Psoas muscle (tissue), 8 donors: ENCODE results near the gene RPLP2. TPM values are rescaled to one million over a fixed set of nuclear protein-coding genes. Genes with fewer than 3 reads are reported as not detected.

Experiments
- ATAC-seq, 4 donors: fragments of 200-7000 bp; cut with Tn5 transposase; one replicate each; pipeline ENCODE4 v1.9.1; 2020; ENCODE audit warnings: moderate library complexity in 3 of 4, mild to moderate bottlenecking in 2 of 4
- DNase-seq, 2 donors: peaks; one replicate each; pipeline ENCODE4 v3.0.0-alpha.2; 2020
- H3K27ac ChIP-seq: fragments of 200-600 bp; one replicate; pipeline ENCODE4 v1.8.0; 2022
- H3K27me3 ChIP-seq, 3 donors: fragments of 200-600 bp in 1 of 3; one replicate each; pipeline versions ENCODE4 v1.6.1 to v1.8.0; 2013 to 2022; ENCODE audit warnings: low read length in 2 of 3, mild to moderate bottlenecking in 2 of 3, moderate library complexity in 1 of 3; ENCODE audit not compliant: insufficient read depth in 3 of 3
- H3K36me3 ChIP-seq, 2 donors: fragments of 200-600 bp in 1 of 2; one replicate each; pipeline versions ENCODE4 v1.6.1 to v1.8.0; 2013 to 2022; ENCODE audit warnings: low read depth in 1 of 2, mild to moderate bottlenecking in 1 of 2, moderate library complexity in 1 of 2; ENCODE audit not compliant: insufficient read depth in 1 of 2
- H3K4me1 ChIP-seq: fragments of 200-600 bp; one replicate; pipeline ENCODE4 v1.8.0; 2022
- H3K4me3 ChIP-seq: fragments of 200-600 bp; one replicate; pipeline ENCODE4 v1.8.0; 2022; ENCODE audit warnings: mild to moderate bottlenecking
- H3K9me3 ChIP-seq: fragments of 200-600 bp; one replicate; pipeline ENCODE4 v1.8.0; 2022
- CTCF ChIP-seq: fragments of 200-600 bp; IDR thresholded peaks from one replicate; pipeline ENCODE4 v1.8.0; 2022; ENCODE audit warnings: antibody characterized with exemption
- WGBS, 3 donors: extraction: QIAGEN DNeasy Blood & Tissue Kit; methylation state at CpG; one replicate each; pipeline versions ENCODE4 v1.1.6 to v1.1.7; 2013; 5-methylcytosine and 5-hydroxymethylcytosine counted together
- intact Hi-C, 2 donors: fragments of 100-400 bp; cut with DNase I; formaldehyde crosslinking; loops; one replicate each; pipeline versions ENCODE4 v1.11.0 to v1.14.2; 2022
- polyA plus RNA-seq, 3 donors: library from polyadenylated mRNA; stranded (reverse); fragments of 200-250 nt; gene quantifications; one replicate each; pipeline ENCODE4 v1.2.3, GENCODE V29; 2013
- total RNA-seq, 4 donors: library from RNA; stranded (reverse); fragmentation: NEBNext Ultra II Directional in 2 of 4; extraction: Animal tissue kit (Norgen Biotek cat#: 25700) in 2 of 4; gene quantifications; one replicate each; pipeline versions ENCODE4 v1.2.1 to v1.2.4, GENCODE V29; 2021 to 2023
- donor health status: healthy with polysubstance abuse.
- donor health status: DM: no; HTN: no; CAD: no; lungs with moderate emphysema.
- donor health status: Bipolar disorder and iron deficiency.
- donor health status: healthy.
- donor health status: DM: yes; HTN: yes; CAD: no.
- donor health status: DM: no; HTN: no; CAD: no.
- donor health status: DM: no; HTN: no; CAD: no.
- donor health status: DM: yes; HTN: yes; CAD: no.

Gene RPLP2
- total and polyA plus RNA-seq, 7 donors = 779 to 1,781 (median 1,246) TPM

- peak overlapping the region; percentile 30 for H3K27ac ChIP-seq
- H3K9me3 ChIP-seq = no peaks in the 10 kb centered on the region
- peaks cover 3 to 55% of the 10 kb centered on the region in 2 donors for H3K36me3 ChIP-seq
- no peak for DNase-seq
- no peaks in the 10 kb centered on the region for H3K27me3 ChIP-seq
- ATAC-seq = no peak
- peaks cover 43% of the 10 kb centered on the region for H3K4me1 ChIP-seq
- intact Hi-C loops = no loop called here
- TF ChIP-seq CTCF = no peak
- WGBS, 3 donors = 69 to 76% (median 76%) methylated on average over 8 of the region's 8 CpGs
- no peak overlapping the region for H3K4me3 ChIP-seq
These were observed 28.2 kb downstream of the RPLP2 start for GRCh38 chr11:837990-838307.

DNA sequence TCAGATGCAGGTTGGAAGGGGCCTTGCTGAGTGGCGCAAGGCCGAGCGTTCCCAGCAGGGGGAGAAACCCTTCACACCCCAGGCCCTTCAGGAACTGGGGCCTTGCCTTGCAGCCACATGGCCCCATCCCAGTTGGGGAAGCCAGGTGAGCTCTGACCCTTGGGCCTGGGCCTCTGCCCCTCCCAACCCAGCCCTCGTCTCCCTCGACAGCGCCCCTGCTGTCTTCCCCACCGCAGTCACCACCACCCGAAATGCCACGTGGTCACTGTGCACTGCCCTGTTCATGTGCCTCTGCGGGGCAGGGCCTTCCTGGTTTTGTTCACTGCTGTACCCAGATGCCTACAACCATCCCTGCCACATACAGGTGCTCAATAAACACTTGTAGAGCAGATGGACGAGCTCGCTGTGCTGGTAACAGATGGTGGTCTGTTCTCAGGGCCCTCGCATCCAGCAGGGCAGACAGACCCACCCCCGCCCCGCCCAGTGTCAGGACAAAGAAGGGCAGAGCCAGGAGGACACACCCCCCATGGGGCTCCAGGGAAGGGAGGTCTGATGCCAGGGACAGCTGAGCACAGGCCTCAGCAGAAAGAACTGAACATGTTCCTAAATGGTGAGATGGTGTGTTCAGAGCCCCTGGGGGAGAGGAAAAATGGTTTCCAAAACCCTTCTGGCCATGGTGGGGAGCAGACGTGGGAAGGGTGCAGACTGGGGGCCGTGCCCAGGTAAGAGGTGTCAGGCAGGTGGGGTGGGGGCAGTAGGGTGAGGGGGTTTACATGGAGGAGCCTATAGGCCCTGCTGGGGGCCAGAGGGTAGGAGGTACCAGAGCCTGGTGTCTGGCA, 28.9 kb downstream of the RPLP2 start:
- H3K4me1 ChIP-seq = peaks cover 44% of the 10 kb centered on the region
- H3K36me3 ChIP-seq = peaks cover 3 to 55% of the 10 kb centered on the region in 2 donors
- 35 to 47% (median 45%) methylated on average over 17 of the region's 17 CpGs for WGBS, 3 donors

GRCh38 chr11:839280-839623, 29.5 kb downstream of the RPLP2 start:
- no peaks in the 10 kb centered on the region for H3K27me3 ChIP-seq
- H3K36me3 ChIP-seq = peaks cover 3 to 55% of the 10 kb centered on the region in 2 donors
- no peak for ATAC-seq
- no peak for TF ChIP-seq CTCF
- peaks cover 48% of the 10 kb centered on the region for H3K4me1 ChIP-seq
- DNase-seq = no peak
- no peaks in the 10 kb centered on the region for H3K9me3 ChIP-seq
- H3K4me3 ChIP-seq = no peak overlapping the region
- H3K27ac ChIP-seq = no peak overlapping the region
- intact Hi-C loops = no loop called here
- WGBS, 3 donors = 76 to 88% (median 76%) methylated on average over 5 of the region's 5 CpGs

More for the DNA sequence above, 28.9 kb downstream of the RPLP2 start:
- intact Hi-C loops = no loop called here
- Histone ChIP-seq H3K27ac (peak overlapping the region; percentile 36), H3K27me3 (no peaks in the 10 kb centered on the region), H3K4me3 (no peak overlapping the region), H3K9me3 (no peaks in the 10 kb centered on the region)
- no peak for TF ChIP-seq CTCF
- DNase-seq (no peak), ATAC-seq (no peak)

DNA sequence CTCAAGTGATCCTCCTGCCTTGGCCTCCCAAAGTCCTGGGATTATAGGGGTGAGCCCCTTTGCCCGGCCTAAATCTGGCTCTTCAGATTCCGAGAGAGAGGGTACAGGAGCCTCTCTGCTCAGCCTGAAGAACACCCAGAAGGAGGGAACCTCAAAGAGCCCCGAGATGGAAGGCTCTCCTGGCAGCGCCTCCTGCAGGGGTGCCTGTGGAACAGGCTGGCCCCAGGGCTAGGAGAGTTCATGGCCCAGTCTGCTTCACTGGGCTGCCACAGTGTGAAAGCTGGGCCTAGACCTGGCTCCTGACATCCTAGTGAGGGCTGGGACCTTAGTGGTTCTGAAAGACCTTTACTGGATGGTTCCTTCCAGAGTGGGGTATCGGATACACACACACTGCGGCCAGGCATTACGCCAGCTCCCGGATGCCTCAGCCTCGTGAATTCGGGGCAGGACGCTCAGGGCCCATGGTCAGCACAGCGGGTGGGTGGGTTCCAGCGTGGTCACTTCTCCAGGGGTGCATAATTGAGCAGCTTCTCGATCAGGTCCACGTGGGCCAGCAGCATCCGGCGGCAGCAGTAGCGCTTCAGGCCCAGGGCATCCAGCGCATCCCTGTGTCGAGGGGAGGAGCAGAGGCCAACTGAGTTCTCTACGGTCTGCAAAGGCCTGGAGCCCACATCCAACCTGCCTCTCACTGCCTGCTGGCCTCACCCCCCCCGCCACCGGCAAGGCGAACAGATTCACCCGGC, 30.3 kb downstream of the RPLP2 start:
- TF ChIP-seq CTCF = no peak
- WGBS, 3 donors = 61 to 76% (median 67%) methylated on average over 24 to 25 of the region's 25 CpGs
- ATAC-seq = no peak
- no peaks in the 10 kb centered on the region for H3K9me3 ChIP-seq
- H3K36me3 ChIP-seq = peaks cover 3 to 55% of the 10 kb centered on the region in 2 donors
- DNase-seq = no peak
- H3K4me1 ChIP-seq = peaks cover 48% of the 10 kb centered on the region
- peak overlapping the region; percentile 93 for H3K4me3 ChIP-seq
- intact Hi-C loops = no loop called here
- peak overlapping the region; percentile 2 for H3K27ac ChIP-seq
- H3K27me3 ChIP-seq = no peaks in the 10 kb centered on the region
